GM19351 (cell line): ENCODE results near the gene RETREG1.
"Not testable (repeated sequence)": the region's sequence is repeated elsewhere in the genome, so short reads cannot be mapped to it uniquely, and the experiment has no call there.

Experiments
- ATAC-seq: cut with Tn5 transposase; IDR thresholded peaks from one replicate; pipeline ENCODE4 v1.9.1; 2021; ENCODE audit warnings: mild to moderate bottlenecking, moderate library complexity; ENCODE audit not compliant: unreplicated experiment

The RETREG1 gene

GRCh38 chr5:16616536-16617273 is at the start of gene RETREG1:
Gene RETREG1 (minus strand): TSS chr5:16616997. CDS start chr5:16616971, 26 bp downstream.
- ATAC-seq = peak; percentile 65

- ATAC-seq = no peak
Measured at GRCh38 chr5:16666130-16666882, 49.5 kb upstream of the RETREG1 start.

- ATAC-seq = no peak
Measured at GRCh38 chr5:16665601-16666000, 48.8 kb upstream of the RETREG1 start.

GRCh38 chr5:16664368-16664767 is 47.6 kb upstream of the RETREG1 start:
- ATAC-seq = no peak

- no peak for ATAC-seq
Measured at GRCh38 chr5:16663840-16664239, 47.0 kb upstream of the RETREG1 start.

GRCh38 chr5:16661713-16662112 is 44.9 kb upstream of the RETREG1 start:
- ATAC-seq = no peak

- ATAC-seq = no peak
Measured at GRCh38 chr5:16660982-16661381, 44.2 kb upstream of the RETREG1 start.

- no peak for ATAC-seq
Measured at GRCh38 chr5:16659536-16659935, 42.7 kb upstream of the RETREG1 start.

- no peak for ATAC-seq
Measured at GRCh38 chr5:16656561-16657191, 39.9 kb upstream of the RETREG1 start.

GRCh38 chr5:16654647-16655334 is 38.0 kb upstream of the RETREG1 start:
- ATAC-seq = no peak

GRCh38 chr5:16648739-16649138 is 31.9 kb upstream of the RETREG1 start:
- not testable (repeated sequence) for ATAC-seq

GRCh38 chr5:16644301-16644889 is 27.6 kb upstream of the RETREG1 start:
- no peak for ATAC-seq

- ATAC-seq = no peak
Measured at GRCh38 chr5:16642867-16643266, 26.1 kb upstream of the RETREG1 start.

GRCh38 chr5:16639206-16639605 is 22.4 kb upstream of the RETREG1 start:
- no peak for ATAC-seq

GRCh38 chr5:16628376-16628775 is 11.6 kb upstream of the RETREG1 start:
- ATAC-seq = no peak

- peak; percentile 79 for ATAC-seq
Measured at GRCh38 chr5:16626696-16627264, 10.0 kb upstream of the RETREG1 start.

- no peak for ATAC-seq
Measured at GRCh38 chr5:16625096-16625495, 8.3 kb upstream of the RETREG1 start.

GRCh38 chr5:16619136-16619535 is 2.3 kb upstream of the RETREG1 start:
- no peak for ATAC-seq

- no peak for ATAC-seq
Measured at GRCh38 chr5:16618138-16618897, 1.5 kb upstream of the RETREG1 start.
